HG02938 (cell line): ENCODE data around the gene TEX29.

Source experiments
- ATAC-seq: cut with Tn5 transposase; IDR thresholded peaks from one replicate; pipeline ENCODE4 v1.9.1; 2021; ENCODE audit warnings: mild to moderate bottlenecking, moderate library complexity; ENCODE audit not compliant: unreplicated experiment

TEX29 gene

DNA sequence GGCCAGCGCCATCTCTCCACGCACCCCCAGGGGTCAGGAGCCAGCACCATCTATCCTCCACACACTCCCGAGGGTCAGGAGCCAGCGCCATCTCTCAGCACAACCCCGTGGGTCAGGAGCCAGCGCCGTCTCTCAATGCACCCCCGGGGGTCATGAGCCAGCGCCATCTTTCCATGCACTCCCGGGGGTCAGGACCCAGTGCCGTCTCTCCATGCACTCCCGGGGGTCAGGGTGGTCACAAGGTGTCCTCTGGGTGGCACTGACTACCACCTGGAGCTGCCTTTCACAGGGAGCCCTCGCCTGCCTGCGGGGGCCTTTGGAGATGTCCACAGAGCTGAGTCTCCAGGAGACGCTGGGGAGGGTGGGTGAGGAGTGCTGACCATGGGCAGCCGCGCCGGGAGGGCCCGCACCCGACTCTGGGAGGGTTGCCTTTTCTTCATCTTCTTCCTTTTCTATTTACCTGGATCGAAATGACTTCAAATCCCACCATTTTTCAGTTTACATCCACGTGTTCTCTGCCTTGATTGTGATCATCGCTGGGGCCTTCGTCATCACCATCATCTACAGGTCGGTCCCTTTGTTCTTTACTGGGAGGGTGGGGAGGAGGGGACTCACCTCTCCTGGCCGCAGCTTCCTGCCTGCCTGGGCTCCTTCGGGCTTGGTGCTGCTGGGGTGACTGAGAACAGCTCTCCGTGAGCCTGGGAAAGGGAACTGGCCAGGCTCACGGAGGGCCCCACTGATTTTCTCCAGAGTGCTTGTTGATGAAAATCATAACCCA lies 19.1 kb downstream of the TEX29 start:
- ATAC-seq = no peak

DNA sequence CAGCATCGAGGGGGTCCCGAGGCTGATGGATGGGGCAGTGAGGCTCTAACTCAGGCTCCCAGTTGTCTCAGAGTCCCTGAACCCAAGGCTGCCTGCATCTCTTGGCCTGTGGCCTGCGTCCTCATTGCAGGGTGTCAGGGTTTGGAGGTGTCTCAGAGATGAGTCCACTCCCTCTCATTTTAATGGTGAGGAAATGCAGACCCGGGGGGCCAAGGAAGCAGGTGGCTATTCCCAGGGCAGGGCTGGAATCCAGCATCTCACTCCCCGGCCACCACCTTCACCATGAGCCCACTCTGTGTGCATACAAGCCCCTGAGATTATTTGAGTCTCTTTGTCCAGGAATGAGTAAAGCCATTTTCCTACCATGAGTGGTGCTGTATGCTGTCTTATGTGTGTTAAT lies 21.4 kb downstream of the TEX29 start:
- ATAC-seq = no peak

DNA sequence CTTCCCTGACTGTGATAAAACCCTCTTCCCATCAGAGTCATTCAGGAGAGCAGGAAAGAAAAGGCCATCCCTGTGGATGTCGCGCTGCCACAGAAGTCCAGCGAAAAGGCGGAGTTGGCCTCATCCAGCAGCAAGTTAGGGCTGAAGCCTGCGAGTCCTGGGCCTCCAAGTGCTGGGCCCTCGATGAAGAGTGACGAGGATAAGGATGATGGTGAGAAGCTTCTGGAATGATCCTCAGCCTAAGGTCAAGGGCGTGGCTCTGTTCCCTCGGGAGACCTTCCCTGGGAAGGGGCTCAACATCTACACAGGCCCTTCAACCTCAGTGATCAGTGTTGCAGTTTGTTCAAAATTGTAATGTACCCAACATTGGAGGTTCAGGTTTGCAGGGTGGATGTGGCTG lies 22.3 kb downstream of the TEX29 start:
- ATAC-seq = no peak

DNA sequence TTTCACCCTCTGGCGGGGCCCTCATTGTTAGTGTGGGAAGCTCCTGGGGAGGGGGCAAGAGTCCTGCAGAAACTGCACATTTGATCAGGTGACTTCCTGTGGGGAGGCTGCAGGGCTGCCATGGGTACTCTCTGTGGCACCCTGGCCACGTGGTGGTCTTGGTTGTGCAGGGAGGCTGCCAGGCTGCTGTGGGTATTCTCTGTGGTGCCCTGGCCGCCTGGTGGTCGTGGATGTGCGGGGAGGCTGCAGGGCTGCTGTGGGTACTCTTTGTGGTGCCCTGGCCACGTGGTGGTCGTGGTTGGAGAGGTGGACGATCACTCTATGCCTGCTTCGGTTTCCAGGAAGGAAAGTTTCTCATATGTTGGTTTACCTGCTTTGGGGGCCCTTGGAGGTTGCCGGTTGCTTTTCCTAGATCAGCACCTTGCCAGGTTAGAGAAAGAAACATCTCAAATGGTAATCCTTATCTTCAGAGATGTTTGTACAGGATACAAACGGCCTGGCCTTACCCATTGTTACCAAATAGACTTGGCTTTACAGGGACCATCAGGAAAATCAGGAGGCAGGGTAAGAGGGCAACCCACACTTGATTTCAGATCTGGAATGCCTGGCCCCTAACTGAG lies 22.9 kb downstream of the TEX29 start:
- no peak for ATAC-seq

DNA sequence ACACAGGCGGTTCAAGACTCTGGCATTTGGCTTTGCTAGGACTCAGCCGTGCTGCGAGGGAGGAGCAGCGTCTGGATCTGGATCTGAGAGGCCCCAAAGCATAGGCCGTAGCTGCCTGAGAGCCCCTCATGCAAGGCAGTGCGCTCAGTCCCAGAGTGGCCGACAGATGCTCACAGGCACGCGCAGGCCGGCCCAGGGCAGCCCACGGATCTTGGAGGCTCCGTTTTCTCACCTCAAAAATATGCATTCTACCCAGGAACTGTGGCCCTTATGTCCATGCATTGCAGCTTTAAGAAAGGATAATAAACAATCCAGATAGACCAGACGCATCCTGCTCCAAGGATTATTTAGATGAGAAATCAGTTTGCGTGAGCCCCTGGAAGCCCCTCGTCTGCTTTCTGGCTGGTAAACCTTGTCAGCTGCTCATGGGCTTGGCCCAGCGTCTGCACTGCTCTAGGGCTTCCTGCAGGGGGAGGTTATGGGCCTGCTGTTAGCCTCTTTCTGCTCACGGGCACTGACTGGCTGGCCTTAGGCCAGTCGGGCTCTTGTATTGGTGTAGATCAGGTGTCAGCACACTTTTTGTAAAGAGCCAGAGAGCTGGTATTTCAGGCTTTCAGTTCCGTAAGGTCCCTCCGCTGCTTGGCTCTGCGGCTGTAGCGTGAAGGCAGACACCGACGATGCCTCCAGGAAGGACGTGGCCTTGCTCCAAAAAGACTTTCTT lies 24.2 kb downstream of the TEX29 start:
- ATAC-seq = no peak

DNA sequence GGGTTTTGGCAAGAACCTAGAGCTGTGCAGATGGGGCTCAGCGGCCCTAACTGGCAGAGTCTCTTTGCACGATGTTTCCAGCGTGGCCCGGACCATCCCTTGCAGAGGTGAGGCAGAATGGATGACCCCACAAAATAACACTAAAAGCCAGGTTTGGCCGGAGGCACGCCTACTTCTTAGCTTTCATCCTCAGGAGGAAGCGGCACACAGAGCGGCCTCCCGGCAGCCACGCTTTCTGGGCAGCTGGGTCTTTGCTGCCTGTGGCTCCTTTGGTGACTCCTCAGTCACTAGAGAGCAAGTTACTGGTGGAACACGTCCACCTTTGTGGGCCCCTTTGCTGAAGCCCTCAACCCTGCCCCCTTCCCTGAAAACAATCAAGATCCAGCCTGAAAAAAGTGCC lies 25.2 kb downstream of the TEX29 start:
- ATAC-seq = no peak

DNA sequence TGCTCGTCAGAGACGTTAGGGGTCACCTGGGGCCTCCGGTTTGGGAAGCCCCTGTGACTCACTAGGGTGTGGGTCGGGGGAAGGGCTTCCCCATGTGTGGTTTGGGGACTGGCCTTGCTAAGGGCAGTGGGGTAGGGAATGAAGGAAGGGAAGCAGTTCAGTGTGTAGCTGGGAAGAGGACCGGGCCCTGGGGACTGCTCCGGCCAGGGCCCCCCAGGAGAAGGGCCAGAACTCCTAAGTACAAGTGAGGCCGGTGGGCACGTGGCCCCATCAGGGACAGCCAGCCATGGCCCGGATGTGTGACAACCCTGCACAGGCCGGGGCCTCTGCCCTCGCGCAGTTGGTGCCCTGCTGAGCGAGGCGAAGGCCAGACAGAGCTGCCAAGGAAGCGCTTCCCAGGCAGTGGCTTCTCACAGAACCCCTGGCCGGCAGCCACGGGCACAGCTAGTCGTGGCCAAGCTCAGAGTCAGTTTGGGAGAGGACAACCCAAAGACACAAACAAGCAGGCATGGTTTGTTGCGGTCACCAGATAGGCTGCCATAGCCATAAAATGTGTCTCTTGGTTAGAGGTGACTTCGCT lies 25.7 kb downstream of the TEX29 start:
- ATAC-seq = no peak

DNA sequence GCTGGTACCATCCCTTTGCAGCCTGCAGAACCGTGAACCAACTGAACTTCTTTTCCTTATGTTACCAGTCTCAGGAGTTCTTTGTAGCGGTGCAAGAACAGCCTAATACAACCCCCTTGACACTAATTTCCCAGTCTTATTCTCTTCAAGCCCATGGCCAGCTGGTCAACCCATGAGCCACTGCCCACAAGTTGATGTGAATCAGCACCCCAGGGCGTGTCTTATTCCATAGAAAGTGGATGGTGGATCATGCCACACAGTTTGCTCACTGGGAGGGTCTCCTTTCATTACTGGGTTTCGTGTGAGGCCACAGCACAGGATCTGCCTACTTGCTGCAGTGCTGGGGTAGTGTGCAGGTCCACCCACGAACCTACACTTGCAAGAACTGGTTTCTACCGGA lies 27.0 kb downstream of the TEX29 start:
- ATAC-seq = no peak

DNA sequence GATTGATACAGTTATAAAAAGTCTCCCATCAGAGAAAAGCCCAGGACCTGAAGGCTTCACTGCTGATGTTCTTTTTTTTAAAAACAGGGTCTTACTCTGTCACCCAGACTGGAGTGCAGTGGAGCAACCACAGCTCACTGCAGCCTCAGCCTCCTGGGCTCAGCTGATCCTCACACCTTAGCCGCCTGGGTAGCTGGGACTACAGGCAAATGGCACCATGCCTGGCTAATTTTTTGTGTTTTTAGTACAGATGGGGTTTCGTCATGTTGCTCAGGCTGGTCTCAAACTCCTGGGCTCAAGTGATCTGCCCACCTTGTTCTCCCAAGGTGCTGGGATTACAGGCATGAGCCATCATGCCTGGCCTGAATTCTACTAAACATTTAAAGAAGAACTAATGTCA lies 33.1 kb downstream of the TEX29 start:
- ATAC-seq = no peak

DNA sequence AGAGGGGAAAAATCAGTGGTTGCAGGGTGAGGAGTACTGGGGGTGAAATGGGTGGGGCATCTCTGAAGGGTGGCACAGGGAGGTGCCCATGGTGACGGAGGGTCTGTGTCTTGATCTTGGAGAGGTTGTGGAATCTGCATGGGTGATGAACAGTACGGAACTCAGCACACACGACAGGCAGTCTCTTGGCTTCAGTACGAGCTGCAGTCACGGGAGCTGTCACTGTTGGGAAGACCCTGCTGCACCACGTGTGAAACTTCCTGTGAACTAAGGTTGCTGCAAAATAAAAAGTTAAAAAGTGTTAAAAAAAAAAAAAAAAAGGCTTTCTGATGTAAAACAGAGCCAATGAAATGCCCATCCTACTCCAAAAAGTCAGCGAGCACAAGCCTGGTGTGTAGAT lies 34.3 kb downstream of the TEX29 start:
- no peak for ATAC-seq

DNA sequence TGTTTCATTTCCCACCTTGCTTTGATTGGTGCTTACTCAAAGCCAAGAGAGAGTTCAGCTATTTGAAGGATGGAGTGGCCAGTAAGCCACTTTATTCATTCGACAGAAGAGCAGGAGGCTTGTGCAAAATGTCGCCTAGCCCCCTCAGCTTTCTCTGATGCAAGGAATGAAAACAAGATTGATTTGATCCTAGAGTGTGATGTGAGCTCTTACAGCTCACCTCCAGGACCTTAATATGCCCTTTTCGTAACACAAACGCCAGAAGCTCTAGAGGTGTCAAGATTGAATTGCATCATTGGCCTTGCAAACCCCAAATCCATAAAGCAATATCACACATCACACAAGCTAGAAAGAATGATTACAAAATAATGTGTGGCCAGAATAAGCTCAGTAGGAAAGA lies 36.4 kb downstream of the TEX29 start:
- ATAC-seq = no peak

DNA sequence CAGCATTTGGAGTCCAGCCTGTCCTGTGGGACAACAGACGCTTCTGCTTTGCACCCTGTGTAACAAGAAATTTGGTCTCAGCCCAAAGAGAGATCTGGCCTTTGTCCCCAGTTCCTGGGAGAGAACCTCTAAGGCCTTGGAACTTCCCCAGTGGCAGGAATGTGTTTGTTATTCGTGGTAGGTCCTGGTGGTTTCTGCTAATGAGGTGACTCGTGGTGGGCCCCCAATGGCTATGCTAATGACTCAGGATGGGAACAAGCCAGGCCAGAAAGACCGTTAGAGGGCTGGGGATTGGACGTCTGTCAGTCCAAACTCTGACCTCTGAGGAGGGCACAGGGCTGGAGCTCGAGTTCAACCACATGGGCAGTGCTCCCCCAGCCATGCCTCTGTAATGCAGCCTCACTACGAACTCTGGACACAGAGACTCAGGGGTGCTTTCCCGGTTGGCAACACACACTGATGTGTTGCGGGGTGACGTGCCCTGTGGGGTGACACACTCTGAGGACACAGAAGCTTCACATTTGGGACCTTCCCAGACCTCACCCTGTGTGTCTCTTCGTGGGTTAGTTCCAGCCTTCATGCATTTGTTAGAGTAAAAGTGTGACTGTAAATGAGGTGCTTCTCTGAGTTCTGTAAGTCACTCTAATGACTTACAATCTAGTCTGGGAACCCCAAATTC lies 38.9 kb downstream of the TEX29 start:
- ATAC-seq = no peak

DNA sequence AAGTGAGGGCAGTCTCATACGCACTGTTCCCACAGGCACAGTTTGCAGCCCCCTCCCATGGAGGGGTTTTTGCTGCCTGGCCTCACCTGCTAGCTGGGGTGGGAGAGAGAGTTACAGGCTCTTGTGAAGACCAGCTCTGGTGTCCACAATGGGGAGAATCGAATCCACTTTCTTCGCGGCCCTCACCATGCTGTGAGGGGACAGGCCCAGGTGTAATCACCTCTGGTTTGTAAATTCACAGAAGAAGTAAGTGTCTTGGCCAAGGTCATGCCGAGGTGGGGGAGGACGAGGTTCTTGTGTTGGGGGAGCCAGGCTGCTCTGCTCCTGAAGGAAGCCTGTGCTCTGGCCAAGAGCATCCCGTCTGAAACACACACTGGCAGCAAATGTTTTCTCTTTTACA lies 39.5 kb downstream of the TEX29 start:
- ATAC-seq = no peak

DNA sequence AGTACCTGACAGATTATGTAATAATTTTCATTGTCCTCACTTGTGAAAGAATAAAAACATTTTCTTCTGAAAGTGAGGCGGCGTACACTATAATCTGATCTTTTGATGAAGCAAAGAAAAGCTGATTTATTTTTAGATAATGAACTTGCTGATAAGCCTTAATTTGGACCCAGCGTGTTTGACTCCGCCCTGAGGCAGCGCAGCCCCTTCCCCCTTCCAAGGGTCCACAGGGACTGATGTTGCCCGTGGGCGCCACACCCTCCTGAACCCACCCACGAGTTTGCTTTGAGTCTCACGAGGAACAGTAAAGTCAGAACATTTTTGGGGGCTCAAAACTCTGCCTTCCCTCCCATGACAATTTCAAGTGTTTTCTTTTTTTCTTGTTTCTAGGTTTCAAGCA lies 40.0 kb downstream of the TEX29 start:
- ATAC-seq = no peak

DNA sequence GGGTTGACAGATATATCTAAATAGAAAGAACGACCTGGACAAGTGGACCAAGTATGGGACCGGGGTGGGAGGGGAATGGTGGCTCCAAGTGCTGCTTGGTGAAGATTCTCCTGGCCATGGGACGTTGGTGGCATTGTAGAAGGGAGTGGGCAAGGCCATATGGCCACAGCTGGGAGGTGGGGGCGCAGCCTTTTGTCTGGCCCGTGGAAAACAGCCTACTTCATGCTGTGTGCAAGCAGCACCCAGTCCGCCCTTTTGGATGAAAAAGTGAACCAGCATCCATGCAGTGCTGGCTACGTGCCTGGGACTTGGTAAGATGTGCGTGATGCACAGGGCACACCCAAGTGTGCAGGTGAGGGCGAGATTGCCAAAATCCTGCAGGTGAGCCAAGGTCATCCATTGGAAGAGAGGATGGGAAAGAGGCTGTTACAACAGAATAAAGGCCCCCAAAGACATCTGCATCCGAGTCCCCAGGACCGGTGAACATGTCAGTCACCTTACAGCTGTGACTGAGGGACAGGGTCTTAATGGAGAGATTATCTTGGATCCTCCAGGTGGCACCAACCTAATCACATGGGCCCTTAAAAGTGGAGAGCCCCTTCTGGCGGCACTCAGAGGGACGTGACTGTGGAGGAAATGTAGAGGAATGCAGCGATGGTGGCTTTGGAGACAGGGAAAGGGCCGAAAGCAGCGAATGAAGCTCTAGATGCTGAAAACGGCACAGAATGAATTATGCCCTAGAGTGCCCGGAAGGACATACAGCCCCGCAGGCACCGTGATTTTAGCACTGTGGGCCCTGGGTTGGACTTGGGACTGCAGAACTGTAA lies 40.8 kb downstream of the TEX29 start:
- ATAC-seq = no peak

DNA sequence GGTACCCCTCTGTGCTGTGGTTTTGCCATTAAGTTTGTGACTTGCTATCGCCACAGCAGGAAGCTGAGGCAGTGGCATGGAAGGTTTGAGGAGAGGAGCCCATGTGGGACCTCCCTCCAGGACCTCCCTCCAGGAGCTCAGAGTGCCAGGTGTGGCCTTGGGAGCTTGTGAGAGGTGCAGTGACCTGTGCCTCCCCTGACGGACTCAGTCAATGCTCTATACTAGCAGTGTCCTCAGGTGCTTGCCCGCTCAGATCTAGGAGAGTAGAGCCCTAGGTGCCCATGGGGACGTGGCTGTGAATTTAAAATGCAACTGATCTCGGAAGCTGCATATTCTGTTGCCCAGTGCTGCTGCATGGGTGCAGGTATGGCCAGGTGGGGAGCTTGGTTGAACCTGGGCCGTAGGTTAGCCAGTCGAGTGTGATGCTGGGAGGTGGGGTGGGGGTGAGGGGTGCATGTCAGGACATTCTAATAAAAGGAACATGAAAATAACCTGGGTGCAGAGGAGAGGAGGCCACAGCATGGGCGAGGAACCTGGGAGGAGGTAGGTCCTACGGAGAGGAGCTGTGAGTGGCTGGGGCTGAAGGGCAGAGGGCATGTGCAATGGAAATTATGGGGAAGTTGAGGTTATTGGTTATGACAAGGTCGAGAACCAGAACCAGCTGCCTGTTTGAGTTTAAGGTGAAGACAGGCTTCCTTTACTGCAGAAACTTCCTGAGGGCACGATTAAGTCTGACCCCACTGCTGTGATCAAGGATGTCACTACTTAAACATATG lies 41.6 kb downstream of the TEX29 start:
- ATAC-seq = no peak

DNA sequence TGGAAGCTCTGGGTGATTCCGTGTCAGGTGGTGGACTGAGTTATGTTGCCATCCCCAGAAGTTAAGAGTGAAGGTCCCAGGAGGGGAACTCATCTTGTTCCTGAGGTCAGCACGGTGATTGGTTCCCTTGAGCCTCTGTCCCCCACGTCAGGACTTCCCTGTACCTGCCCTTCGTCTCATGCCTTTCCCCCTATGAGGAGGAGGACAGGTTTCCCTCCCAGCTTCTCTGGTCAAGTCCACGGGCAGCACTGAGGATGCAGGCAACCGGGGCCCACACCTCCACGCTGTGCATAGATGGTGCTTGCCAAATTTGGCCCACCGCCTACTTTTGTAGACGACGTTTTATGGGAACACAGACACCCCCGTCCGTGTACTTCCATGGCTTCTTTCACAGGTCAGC lies 42.7 kb downstream of the TEX29 start:
- ATAC-seq = no peak

DNA sequence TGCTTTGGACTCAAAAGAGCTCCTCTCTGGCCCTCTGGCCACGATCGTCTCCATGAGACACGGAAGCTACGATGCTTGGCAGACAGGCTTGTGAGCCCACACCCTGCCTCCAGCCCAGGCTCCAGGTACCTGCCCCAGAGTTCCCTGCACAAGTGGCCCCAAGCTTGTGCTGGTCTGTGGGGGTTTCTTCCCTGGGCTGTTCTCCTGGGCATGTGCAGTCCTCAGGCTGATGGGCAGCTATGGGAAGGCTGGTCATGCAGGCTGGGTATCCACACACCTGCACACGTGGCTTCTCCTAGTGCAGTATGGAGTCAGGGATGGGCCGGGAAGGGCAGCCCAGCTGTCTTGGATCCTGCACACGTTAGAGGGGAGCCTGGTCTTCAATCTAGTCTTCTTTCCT lies 43.1 kb downstream of the TEX29 start:
- ATAC-seq = no peak

DNA sequence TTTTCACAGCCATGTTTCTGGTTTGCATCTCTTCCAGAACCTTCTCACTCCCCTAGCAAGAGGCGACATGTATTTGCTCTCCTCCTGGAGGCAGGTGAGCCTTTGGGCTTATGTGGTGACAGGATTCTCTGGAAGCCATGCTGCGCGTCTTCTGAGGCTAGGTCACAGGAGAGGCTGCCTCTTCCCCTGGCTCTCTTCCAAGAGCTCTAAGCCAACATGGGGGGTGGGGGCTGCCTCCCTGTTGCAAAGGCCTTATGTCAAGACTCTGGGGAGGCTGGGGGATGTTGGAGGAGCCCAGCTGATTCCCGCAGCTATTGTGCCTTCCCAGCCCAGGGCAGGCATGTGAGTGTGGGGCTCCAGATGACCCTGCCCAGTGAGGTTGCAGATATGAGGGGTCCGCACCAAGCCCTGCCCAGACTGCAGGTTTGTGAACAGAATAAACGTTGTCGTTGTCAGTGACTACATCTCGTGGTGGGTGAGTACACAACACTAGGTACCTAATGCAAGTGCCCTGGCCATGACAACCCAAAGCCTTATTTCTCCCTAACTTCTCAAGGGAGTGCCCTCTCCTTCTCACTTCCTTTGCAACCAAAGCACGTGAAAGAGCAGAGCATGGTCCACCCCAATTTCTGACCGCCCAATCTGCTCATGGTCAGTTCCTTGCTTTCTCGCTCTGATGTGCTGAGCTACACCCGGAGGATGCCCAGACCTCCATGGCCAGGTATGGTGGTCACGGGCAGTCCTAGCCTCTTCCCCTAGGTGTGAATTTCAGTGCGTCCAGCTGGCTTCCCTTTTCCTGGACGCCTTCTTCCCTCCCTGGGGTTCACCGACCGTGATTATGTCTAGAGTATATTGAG lies 44.9 kb downstream of the TEX29 start:
- ATAC-seq = no peak
